ENCODE results near the gene SELENOF. TPM values are rescaled to one million over a fixed set of nuclear protein-coding genes. Genes with fewer than 3 reads are reported as not detected.
"Not testable (repeated sequence)": the region's sequence is repeated elsewhere in the genome, so short reads cannot be mapped to it uniquely, and the experiment has no call there.

Gene SELENOF
- polyA plus RNA-seq, 1 donor, result 299 TPM

DNA sequence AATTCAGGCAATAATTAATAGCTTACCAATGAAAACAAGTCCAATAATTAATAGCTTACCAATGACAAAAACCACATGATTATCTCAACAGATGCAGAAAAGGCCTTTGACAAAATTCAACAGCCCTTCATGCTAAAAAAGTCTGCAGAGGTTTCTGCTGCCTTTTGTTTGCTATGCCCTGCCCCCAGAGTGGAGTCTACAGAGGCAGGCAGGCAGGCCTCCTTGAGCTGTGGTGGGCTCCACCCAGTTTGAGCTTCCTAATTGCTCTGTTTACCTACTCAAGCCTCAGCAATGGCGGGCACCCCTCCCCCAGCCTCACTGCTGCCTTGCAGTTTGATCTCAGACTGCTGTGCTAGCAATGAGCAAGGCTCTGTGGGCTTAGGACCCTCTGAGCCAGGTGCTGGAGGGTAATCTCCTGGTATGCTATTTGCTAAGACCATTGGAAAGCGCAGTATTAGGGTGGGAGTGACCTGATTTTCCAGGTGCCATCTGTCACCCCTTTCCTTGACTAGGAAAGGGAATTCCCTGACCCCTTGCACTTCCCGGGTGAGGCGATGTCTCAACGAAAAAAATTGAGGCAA lies 96.6 kb downstream of the SELENOF start:
- DNase-seq, result not testable (repeated sequence)

DNA sequence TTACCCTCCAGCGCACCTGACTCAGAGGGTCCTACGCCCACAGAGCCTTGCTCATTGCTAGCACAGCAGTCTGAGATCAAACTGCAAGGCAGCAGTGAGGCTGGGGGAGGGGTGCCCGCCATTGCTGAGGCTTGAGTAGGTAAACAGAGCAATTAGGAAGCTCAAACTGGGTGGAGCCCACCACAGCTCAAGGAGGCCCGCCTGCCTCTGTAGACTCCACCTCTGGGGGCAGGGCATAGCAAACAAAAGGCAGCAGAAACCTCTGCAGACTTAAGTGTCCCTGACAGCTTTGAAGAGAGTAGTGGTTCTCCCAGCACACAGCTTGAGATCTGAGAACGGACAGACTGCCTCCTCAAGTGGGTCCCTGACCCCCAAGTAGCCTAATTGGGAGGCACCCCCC lies 99.8 kb downstream of the SELENOF start:
- not testable (repeated sequence) for DNase-seq

Other genes starting within 250 kb of the SELENOF start
- 88.2 TPM for gene SH3GLB1, start 209.6 kb downstream of the SELENOF start, polyA plus RNA-seq (ENCODE audit: insufficient read length)
- gene HS2ST1, start 509 bp upstream of the SELENOF start, polyA plus RNA-seq (ENCODE audit: insufficient read length), result 54.4 TPM